Measurements from ENCODE around the gene IL12A.
A peak's percentile ranks its signal among the peaks of the same experiment; 100 is the strongest.

IL12A gene

DNA sequence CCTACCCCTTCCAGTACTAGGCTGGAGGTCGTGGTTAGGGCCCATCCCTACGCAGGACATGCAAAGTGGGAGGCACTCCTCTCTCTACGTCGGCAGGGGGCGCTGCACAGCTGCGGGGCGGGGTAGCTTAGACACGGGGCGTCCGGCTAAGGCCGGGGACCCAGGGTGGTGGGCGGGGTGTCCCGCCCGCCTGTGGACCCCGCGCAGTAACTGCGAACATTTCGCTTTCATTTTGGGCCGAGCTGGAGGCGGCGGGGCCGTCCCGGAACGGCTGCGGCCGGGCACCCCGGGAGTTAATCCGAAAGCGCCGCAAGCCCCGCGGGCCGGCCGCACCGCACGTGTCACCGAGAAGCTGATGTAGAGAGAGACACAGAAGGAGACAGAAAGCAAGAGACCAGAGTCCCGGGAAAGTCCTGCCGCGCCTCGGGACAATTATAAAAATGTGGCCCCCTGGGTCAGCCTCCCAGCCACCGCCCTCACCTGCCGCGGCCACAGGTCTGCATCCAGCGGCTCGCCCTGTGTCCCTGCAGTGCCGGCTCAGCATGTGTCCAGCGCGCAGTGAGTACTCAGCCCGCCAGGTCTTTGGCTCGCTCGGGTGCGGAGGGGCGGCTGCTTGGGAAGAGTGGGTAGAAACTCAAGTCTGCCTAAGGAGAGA lies at the start of gene IL12A:
Gene IL12A (plus strand): TSS at position 219 of the 655 bp plus-strand sequence.
- DNase-seq (ENCODE audit: low spot score): peak; percentile 90

DNA sequence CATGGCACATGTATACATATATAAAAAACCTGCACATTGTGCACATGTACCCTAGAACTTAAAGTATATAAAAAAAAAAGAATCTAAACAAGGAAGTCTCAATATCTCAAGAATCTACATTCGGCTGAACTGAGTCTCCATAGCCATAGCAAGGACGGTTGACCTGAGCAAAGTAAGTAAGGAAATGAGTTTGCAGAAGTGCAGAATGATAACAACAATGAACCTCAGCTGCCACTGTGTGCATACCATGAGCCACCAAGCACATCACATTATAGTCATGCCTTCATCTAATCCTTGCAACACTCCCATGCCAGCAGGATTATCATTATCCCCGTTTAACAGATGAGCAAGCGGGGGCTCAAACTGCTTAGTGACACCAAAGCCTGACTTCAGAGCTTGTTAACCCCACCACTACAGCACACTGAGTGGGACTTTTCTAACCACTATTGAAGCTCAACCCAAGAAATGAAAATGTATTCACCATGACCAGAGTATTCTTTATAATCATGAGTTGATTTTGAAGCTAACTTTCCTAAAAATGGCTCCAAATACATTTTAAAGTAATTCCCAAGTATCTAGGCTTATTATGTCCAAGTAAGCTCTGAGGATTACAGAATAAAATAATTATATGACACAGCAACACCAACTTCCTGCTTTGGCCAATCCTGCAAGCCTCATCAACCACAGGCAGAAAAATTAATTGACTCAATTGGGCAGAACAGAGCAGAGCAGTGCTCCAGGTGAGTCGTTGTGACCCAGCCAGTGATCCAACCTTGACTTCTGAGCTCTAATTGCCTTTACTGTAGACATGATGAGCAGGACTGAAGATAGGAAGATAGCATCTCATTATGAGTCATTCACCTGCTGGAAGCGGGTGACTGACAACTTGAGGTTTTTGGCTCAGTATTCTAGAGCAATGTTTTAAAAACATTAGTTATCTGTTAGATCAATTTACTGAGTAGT lies 47.3 kb upstream of the IL12A start:
- DNase-seq (ENCODE audit: low spot score): no peak

DNA sequence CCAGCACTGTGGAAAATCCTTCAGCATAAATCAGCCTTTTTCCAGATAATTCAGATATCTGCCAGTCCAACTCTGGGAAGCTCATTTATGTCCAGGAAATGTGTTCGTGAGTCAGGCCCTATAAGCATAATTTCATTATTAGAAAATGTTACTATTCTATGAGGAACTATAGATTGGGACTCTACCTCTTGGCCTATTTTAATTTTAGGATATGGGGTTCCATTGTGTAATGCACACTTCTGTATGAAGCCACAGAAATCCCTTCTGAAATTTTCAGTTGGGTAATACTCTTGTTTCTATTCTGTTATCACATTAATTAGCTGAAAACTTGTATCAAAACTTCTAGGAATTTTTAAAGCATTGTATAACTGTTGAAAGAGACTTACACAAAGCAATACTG lies 43.9 kb upstream of the IL12A start:
- DNase-seq (ENCODE audit: low spot score): no peak

DNA sequence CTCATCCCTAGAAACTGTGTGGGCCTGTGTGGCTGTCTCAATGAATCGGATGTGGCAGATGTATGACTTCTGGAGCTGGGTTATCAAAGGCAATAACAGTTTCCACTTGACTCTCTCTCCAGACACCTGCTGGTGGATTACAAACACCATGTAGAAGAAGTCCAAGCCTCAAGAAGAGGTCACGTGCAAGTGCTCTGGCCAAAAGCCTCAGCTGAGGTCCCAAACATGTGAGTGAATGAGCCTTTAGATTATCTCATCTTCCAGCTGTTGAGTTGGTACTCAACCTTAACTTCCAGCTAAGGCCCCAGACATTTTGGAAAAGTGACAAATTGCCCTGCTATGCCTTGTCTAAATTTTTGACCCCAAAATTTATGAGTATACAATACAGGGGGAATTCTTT lies 42.7 kb upstream of the IL12A start:
- DNase-seq (ENCODE audit: low spot score): no peak

DNA sequence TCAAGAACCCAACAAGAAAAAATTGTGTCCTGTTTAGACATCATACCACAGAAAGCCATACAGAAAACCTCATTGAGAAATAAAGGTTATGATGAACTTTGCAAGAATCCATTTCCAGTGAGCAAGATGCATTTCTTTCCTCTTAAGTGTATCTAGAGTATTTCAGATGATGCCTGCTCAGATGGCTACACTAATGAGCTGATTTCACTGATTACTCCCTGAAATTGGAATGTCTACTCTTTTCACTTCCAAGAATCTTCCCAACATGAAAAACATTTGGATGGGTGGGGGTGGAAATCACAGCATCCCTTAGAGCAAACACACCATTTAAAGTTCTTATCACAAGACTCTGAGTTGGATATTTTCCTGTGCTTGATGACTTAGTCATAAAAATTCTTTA lies 41.4 kb upstream of the IL12A start:
- no peak for DNase-seq (ENCODE audit: low spot score)

DNA sequence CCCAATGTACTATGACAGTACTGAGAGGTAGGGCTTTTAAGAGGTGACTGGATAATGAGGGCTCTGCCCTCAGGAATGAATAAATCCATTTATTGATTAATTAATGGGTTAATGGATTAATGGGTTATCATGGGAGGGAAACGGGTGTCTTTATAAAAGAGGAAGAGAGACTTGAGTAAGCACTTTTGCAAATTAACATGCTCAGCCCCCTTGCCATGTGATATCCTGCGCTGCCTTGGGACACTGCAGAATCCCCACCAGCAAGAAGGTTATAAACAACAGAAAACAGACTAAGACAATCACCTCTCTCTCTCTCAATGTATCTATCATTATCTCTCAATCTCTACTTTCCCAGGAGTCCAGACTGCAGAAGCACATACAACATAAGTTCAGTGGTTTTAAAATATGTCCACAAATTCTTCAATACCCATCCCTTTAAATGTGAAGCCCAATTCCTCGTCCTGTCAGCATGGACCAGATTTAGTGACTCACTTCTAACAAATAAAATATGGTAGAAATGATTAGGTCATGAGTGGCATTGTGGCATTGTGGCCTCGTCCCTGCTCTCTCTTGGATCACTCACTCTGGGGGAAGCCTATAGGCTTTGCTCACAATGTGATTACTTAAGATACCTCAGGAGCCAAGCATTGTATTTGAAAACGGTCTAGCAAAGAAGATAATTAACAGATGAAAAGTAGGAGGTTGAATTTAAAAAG lies 40.0 kb upstream of the IL12A start:
- no peak for DNase-seq (ENCODE audit: low spot score)

DNA sequence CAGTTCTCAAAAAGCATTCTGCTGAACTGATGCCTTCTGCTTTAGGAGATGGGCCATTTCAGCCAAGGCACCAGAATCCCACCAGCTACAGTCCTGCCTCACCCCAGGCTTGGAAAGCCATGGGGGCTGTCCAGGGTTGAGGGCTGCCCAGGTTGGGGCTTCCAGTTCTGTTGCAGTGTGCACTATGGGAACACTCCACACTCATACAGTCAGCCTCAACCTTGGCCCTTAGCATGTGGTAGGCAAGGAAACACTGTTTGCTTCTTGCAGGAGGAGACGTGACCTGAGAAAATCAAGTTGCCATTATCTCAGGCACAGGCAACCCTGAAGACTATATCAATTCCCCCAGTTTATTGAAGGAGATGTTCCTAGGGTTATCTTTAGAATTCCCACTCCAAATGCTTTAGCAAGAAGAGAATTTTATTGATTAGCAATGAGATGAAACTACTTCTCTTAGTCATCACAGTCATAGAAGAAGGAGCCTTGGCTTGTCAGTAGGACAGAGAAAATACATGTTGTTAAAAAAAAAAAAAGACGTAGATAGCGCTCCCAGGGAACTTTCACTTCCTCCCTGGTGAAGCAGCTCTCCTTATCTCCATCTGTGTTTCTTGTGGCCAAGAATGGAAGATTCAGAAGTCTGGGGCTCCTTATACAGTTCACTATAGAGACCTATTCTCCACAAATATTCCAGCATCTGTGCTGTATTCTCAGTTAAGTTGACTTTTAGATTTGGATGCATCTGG lies 38.3 kb upstream of the IL12A start:
- no peak for DNase-seq (ENCODE audit: low spot score)

DNA sequence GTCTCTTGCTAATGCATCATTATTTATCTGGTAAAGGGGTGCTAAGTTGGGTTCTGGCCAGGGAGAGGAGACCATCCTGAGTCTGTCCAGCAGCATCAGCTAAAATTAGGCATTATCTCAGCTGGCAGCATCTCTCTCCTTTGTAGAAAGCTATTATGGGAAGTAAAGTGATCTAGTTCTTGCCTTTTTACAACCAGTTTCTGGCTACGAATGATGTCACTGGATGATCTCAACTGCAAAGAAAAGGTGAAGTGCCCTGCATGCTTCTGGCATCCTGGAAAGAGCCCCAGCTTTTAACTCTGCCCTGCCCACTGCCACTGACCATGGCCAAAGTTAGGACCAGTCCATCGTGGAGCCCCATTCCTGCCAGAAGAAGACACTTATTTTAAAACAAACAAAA lies 37.1 kb upstream of the IL12A start:
- DNase-seq (ENCODE audit: low spot score): no peak

DNA sequence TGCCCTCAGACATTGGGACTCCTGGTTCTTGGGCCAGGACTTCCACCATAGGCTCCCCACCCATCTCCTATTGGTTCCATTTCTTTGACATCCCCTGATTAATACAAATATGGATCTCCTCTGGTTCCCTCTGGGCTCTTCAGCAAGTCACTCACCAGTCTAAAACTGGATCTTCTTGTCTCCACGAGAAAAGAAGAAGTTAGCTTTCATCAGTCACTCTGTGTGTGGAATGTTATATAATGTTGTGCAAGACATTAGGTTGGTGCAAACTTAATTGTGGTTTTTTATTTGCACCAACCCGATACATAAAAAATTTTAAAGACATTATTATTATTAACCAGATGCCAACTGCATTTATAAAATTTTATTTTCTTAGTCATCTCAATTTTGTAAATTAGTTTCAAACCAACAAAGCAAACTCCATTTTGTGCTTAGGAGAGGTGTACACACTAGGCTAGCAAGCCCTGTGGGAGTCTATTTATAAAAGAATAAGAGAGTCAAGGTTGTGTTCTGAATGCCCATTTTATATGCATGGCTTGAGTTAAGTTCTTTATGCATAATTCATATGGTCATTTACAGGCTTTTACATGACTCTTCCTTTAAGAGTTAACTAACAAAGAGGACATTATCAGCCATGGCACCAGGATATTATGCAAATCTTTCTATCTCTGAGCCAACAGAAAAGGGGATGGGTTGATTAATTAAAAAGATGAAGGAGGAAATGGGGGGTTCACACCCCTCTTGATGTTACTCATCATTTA lies 35.1 kb upstream of the IL12A start:
- no peak for DNase-seq (ENCODE audit: low spot score)

DNA sequence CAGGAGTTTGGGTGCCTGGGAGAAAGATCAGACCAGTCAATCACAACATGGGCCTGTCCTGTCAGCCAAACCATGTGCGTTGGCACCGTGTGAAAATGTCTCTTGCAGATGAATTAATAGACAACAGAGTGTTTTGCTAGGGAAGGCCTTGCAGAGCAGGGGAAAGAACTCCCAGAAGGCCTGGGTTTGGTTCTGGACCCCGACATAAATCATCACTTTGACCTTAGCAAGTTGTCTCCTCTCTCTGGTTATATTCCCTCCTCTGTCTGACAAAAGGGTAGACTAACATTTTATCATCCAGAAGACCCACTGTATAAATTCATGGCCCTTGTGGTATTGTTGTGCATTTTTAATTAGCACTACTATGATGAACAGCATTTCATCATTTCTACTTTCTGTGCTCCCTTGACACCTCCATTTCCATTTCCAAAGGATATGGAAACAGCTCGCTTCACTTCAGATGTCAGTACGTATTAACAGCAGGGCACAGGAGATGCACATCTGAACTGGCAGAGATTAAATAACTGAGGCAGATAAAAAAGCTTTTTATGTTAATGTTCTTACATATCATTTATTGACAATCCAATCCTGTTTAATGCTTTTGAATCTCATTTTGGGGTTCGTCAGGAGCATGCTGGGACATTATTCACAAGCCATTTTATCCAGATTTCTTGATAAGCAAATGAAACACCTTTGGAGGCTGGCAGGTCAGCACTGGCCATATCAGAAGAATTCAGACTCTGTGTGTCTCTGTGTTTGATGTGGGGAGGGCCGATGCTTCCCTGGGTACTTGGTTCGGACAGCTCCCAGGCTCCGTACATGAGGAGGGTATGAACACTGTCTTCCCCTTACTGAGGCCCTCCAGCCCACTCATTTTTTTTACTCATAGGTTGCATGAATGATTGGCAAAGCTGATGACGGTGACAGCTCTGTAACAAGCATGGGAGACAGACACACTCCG lies 28.2 kb upstream of the IL12A start:
- DNase-seq (ENCODE audit: low spot score): no peak

DNA sequence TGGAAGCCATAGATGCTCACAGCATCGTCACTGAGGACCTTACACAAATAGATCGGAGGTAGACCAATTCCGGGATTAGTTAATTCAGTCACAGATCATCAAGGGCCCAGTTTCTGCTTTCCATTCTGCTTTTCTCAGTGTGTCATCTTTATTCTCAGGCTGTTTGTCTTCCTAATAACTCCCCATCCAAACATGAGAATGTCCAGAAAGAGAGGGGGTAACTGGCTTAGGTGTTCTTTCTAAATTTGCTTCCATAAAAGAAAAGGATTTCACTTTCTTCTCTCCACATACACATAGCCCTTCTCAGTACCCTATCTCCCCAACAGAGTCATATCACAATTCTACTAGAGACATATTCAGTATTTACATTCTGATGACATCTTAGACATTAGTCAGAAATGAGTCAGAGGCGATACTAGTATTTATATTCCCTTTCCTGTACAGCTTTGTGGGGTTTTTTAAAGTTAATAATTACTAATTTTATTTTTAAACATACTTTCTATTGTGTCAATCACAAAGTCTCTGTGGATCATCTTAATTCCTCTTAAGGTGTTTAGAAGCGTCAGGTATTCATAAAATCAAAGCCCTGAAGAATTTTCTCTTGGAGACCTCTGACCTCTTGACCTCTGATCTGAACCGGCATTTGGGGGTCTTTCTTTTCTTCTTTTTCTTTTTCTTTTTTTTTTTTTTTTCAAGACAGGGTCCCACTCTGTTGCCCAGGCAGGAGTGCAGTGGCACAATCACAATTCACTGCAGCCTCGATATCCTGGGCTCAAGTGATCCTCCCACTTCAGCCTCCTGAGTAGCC lies 24.3 kb upstream of the IL12A start:
- DNase-seq (ENCODE audit: low spot score): no peak

DNA sequence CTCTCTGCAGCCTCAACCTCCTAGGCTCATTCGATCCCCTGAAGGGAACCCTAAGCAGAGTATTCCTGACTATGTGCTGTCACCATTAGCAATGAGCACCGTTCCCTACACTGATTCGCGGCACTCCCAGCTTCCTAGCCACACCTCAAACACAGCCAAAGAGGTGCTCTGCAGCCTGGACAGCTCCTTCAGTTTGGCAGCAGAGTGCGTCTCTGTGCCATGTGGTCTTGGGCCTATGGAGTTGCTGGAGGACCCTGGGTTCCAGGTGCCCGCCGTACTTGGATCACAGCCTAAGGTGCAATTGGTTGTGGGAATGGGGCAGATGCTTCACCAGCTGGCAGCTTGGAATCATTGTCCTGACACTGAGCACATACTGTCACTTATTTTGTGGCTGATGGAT lies 17.3 kb upstream of the IL12A start:
- peak; percentile 30 for DNase-seq (ENCODE audit: low spot score)

DNA sequence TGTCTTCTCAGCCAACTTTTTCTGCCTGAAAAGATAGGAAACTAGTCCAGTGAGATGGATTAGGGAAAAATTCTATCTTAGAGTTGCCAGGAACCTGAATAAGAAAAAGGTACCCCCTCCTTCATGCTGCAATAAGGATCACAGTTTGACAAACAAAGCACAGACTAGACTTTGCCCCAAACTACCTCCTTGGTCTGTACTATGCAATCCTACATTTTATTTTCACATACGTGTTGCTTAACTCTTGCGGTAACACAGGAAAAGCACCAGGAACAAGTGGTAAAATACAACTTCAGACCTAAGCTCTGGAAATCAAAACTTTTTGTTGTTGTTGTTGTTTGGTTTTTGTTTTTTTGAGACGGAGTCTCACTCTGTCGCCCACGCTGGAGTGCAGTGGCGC lies 11.3 kb upstream of the IL12A start:
- DNase-seq (ENCODE audit: low spot score): no peak

DNA sequence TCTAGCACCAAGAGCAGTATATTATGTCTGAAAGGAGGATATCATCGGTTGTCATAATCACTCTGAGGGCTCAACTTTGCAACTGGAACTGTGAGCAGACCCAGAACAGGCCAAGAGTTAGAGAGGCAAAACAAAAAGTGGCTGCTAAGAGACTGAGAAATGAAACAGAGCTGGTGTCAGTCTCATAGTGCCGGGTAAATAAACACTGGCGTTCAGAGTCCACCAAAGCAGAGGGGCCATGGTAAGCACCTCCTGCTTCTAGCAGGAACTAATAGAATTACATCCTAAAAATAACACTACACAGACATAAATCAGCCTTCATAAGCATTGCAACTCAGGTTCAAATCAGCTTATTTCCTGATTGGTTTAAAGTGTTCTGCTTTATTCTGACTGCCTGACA lies 10.3 kb upstream of the IL12A start:
- no peak for DNase-seq (ENCODE audit: low spot score)

DNA sequence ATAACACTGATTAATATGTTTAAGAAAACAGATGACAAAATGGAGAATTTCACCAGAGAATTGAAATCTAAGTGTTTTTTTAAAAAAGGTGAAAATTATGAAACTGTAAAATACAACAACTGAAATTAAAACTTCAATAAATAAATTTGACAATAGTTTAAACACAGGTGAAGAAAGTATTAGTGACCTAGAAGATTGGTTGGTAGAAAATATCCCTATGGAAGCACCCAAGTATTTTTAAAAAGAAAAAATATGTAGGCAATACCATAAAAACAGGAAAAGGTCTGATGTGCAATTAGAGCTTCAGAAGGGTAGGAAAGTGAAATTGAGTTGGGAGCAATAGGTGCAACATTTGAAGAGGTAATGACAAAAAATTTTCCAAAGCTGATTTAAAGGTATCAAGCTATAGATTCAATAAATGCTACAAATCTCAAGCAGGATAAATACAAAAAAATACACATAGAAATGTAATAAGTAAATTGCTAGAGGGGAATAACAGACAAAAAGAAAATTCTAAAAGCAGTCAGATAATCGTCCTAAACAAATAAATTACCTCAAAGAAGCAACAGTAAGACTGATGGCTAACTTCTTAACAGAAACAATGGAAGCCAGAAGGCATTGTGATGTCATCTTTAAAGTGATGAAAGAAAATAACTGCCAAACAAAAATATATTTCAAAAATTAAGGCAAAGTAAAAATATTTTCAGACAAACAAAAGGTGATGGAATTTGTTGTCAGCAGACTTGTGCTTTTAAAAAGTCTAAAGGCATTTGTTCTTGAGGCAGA lies 9.5 kb upstream of the IL12A start:
- no peak for DNase-seq (ENCODE audit: low spot score)

DNA sequence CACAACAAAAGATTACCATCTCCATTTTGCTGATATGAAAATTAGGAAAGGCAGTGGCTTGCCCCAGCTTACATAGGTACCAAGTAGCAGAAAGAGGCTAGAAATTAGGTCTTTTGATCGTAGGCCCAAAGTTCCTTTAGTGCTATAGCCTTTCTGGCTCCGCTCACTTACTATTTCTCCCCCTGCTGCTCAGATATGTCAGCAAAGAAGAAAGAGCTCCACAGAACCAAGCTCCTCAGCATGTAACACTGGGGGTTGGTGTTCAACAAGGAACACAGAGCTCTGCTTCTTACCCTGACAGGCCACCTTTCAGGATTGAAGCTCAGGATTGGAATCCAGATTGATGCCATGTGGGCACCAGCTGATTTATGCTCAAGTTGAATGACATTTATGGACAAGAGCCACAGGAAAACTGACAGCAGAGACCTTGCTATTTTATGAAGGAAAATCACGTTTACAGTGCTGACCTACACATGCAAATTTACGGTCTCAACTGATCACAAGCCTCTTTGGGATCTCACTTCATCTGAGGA lies 6.1 kb upstream of the IL12A start:
- DNase-seq (ENCODE audit: low spot score): no peak

DNA sequence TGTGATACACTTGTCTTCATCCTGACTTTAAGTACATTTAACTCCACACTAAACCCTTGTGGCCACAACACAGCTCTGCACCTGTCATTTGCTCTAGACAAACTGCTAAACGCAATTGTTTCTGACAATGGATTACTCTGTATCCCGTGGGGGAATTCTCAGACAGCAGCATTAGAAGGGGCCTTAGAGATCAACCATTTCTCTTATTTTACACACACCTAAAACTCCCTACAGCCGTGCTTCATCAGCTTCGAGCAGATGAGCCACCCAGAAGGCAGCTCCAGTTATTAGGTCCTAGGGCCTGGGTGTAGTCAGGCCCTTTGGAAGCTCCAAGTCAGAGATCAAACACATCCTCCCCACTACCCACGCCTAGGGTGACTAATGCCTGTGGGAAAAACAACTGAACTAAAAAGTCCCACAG lies 1.3 kb upstream of the IL12A start:
- DNase-seq (ENCODE audit: low spot score): no peak
